ENCODE measurements around the gene ZFPM1. TPM values are rescaled to one million over a fixed set of nuclear protein-coding genes. Genes with fewer than 3 reads are reported as not detected.
A peak's percentile ranks its signal among the peaks of the same experiment; 100 is the strongest.

The ZFPM1 gene
- total RNA-seq, 1 donor from 2014 or later = 5.7 TPM

DNA sequence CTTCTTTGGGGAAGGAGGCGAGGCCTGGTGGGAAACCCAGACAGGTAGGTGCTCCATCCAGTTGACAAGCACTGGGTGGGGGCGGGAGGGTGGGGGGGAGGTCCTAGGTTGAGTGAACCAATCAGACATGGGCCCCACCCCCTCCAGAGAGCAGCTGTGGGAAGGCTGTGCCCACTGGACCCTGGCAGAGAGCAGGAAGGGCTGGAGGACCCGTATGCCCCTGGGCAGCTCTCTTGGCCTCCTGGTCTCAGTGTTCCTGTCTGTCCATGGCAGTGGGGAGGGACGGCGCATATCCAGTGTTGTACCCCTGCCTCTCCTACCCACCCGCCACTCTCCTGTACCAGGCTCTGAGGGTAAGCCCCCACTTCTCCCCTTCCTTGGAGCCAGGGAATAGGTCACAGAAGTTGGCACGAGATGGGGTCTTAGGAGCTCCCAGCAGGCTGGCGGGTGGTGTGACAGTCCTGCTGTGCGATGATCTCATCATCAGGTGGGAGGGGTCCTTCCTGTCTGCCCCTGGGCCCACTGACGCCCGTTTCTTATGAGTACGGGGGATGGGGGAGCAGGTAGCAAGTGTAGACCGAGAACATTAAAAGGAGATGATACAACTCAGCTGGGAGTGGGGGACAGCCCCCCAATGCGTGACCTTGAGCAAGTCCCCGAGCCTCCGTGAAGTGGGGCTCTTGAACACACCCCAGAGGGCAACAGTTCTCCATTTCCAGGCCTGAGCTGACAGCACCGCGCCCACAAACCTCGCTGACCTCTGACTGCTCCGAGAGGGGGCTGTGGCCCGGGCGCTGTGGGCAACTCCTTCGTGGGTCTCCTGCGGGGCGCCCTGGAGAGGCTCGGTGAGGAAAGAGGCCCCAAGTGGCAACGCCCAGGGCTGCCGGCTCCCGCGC is 1.2 kb upstream of the ZFPM1 start:
- Mint-ChIP-seq H3K27ac (ENCODE audit: unreplicated experiment) (peak overlapping the region; percentile 18), H3K27me3 (ENCODE audit: unreplicated experiment) (peaks cover 3% of the 10 kb centered on the region), H3K4me1 (ENCODE audit: unreplicated experiment) (peaks cover 18% of the 10 kb centered on the region), H3K36me3 (ENCODE audit: unreplicated experiment) (no peaks in the 10 kb centered on the region), H3K9me3 (ENCODE audit: unreplicated experiment) (no peaks in the 10 kb centered on the region), H3K4me3 (ENCODE audit: unreplicated experiment) (peak overlapping the region; percentile 35)
- TF ChIP-seq, protein P1, sequence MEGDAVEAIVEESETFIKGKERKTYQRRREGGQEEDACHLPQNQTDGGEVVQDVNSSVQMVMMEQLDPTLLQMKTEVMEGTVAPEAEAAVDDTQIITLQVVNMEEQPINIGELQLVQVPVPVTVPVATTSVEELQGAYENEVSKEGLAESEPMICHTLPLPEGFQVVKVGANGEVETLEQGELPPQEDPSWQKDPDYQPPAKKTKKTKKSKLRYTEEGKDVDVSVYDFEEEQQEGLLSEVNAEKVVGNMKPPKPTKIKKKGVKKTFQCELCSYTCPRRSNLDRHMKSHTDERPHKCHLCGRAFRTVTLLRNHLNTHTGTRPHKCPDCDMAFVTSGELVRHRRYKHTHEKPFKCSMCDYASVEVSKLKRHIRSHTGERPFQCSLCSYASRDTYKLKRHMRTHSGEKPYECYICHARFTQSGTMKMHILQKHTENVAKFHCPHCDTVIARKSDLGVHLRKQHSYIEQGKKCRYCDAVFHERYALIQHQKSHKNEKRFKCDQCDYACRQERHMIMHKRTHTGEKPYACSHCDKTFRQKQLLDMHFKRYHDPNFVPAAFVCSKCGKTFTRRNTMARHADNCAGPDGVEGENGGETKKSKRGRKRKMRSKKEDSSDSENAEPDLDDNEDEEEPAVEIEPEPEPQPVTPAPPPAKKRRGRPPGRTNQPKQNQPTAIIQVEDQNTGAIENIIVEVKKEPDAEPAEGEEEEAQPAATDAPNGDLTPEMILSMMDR (IDR thresholded peaks at IDR 0.05) = no peak
- DNase-seq (ENCODE audit: extremely low spot score, unreplicated experiment) = no peak

DNA sequence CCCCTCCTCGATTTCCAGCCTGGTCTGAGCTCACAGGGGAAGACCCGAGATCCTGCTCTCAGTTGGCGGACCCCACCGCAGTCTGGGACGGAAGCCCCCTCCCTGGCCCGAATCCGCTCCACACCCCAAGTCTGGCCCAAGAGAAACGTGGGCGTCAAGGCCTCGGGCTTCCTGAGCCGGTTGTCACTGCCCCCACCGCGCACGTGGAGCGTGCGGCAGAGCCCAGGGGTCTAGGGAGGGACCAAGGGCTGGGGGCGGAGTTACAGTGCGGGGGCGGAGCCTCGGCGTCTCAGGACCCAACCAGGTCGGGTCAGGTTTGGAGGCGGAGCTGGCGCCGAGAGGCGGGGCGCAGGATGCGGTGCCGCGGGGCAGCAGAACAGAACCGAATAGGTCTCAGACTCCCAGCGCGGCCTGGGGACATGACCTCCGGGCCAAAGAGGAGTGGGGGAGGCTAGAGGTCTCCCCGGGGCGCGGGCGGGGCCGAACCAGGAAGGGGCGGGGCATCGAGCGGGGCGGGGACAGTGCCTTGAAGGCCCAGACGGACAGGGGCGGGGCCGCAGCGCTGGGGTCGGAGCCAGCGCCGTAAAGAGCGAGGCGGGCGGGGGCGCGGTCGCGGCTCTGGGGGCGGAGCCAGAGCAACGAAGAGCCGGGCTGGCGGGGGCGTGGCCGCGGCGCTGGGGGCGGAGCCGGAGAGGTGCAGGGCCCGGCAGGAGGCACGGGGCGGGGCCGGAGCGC is 431 bp upstream of the ZFPM1 start:
- H3K4me1 Mint-ChIP-seq (ENCODE audit: unreplicated experiment) = peaks cover 18% of the 10 kb centered on the region
- peak overlapping the region; percentile 31 for H3K27ac Mint-ChIP-seq (ENCODE audit: unreplicated experiment)
- H3K36me3 Mint-ChIP-seq (ENCODE audit: unreplicated experiment) = no peaks in the 10 kb centered on the region
- TF ChIP-seq, protein P1 (IDR thresholded peaks at IDR 0.05) = no peak
- H3K4me3 Mint-ChIP-seq (ENCODE audit: unreplicated experiment) = peak overlapping the region; percentile 76
- no peaks in the 10 kb centered on the region for H3K9me3 Mint-ChIP-seq (ENCODE audit: unreplicated experiment)
- no peaks in the 10 kb centered on the region for H3K27me3 Mint-ChIP-seq (ENCODE audit: unreplicated experiment)
- peak; percentile 99 for DNase-seq (ENCODE audit: extremely low spot score, unreplicated experiment)

DNA sequence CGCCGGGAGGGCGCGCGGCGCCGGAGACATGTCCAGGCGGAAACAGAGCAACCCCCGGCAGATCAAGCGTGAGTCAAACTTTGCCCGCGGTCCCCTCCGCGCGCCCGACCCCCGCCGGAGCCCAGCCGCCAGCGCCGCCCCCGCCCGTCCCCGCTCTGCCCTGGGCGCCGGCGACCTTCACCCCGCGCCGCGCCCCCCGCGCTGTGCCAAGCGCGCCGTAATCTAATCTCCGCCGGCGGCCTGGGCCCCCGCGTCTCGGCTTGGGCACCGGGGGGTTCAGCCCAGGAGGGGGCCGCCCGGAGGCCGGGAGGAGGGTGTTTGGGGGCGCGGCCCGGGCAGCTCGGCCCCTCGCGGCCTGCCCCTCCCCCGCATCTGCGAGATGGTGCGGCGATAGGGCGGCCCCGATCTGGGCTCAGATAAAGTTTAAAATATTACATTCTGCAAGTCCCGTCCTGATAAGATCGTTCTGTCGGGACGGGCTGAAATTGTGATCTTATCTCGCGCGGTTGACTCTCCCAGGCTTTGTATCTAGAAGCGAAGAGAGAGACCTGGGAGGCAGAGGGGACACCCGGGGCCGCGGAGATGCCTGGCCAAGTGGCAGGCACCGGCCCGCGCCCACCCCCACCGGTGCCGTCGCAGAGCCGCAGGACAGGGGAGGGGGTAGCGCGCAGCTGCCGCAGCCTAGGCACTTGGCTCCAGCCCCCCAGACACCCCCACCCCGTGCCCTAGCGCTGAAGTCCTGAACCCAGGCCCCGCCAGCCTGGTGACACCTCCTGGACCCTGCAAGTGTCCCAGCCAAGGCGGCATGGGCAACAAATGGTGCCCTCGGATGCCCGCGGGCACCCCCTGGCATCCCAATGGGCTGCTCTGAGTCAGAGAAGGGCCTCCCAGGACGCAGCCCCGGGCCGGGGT is 787 bp downstream of the ZFPM1 start:
- no peak for DNase-seq (ENCODE audit: extremely low spot score, unreplicated experiment)
- H3K36me3 Mint-ChIP-seq (ENCODE audit: unreplicated experiment) = no peaks in the 10 kb centered on the region
- no peaks in the 10 kb centered on the region for H3K27me3 Mint-ChIP-seq (ENCODE audit: unreplicated experiment)
- H3K4me3 Mint-ChIP-seq (ENCODE audit: unreplicated experiment) = peak overlapping the region; percentile 67
- no peak overlapping the region for H3K27ac Mint-ChIP-seq (ENCODE audit: unreplicated experiment)
- H3K9me3 Mint-ChIP-seq (ENCODE audit: unreplicated experiment) = no peaks in the 10 kb centered on the region
- H3K4me1 Mint-ChIP-seq (ENCODE audit: unreplicated experiment) = peaks cover 18% of the 10 kb centered on the region
- TF ChIP-seq, protein P1 (IDR thresholded peaks at IDR 0.05) = no peak

DNA sequence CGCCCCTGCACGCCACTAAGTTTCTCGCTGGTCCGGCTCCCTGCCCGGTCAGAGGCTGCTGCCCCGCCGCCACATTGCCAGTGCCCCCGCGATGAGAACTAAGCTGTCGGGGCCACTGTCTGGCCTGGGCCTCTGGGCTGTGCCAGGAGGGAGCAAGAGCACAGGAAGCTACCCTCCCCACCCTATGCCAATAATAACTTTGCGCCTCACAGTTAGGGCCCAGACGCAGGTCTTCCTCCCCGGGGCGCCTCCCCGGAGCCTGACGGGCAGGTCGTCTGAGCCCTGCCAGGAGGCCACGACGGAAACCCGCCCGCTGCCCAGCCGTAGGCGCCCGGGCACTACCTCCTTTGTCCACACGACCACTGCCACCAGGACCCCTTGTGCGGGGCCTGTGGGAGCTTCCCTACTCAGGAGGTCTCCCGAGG is 1.5 kb downstream of the ZFPM1 start:
- Mint-ChIP-seq H3K27me3 (ENCODE audit: unreplicated experiment) (no peaks in the 10 kb centered on the region), H3K27ac (ENCODE audit: unreplicated experiment) (no peak overlapping the region), H3K4me1 (ENCODE audit: unreplicated experiment) (peaks cover 18% of the 10 kb centered on the region), H3K36me3 (ENCODE audit: unreplicated experiment) (no peaks in the 10 kb centered on the region), H3K9me3 (ENCODE audit: unreplicated experiment) (no peaks in the 10 kb centered on the region), H3K4me3 (ENCODE audit: unreplicated experiment) (peak overlapping the region; percentile 67)
- DNase-seq (ENCODE audit: extremely low spot score, unreplicated experiment) = no peak
- TF ChIP-seq, protein P1 (IDR thresholded peaks at IDR 0.05) = no peak

Data from osteocyte (in vitro differentiated cells).